SU-DHL-6 (cell line): ENCODE measurements around the gene OS9.

Experiments used
- CTCF ChIP-seq: fragments of 200-600 bp; sonication (generic); IDR thresholded peaks from one replicate; pipeline ENCODE4 v1.5.1; 2017; ENCODE audit warnings: antibody characterized with exemption, mild to moderate bottlenecking, low read length, moderate library complexity; ENCODE audit not compliant: insufficient read depth, poor library complexity, severe bottlenecking
- EZH2phosphoT487 ChIP-seq: fragments of 200-600 bp; sonication (generic), shearing (Covaris generic); conservative IDR thresholded peaks from 2 replicates; pipeline ENCODE4 v1.6.1; 2018; ENCODE audit warnings: mild to moderate bottlenecking, antibody characterized with exemption, low read length, moderate library complexity, mixed read lengths

- TF ChIP-seq CTCF (no peak), EZH2phosphoT487 (no peak)
Measured at GRCh38 chr12:57718641-57719528, 25.0 kb downstream of the OS9 start.
